Liver (tissue), 9 donors: ENCODE results near the gene DGKB. TPM values are rescaled to one million over a fixed set of nuclear protein-coding genes. Genes with fewer than 3 reads are reported as not detected.

Experiments
- DNase-seq: peaks from one replicate; pipeline ENCODE4 v3.0.0-alpha.2; 2017; ENCODE audit warnings: low spot score
- H3K27ac ChIP-seq, 2 donors: one replicate each; pipeline ENCODE4 v1.7.0; 2013; ENCODE audit warnings: inconsistent platforms in 2 of 2, low read length in 2 of 2, control low read depth in 1 of 2, low read depth in 1 of 2, mild to moderate bottlenecking in 1 of 2
- H3K27me3 ChIP-seq, 4 donors: one replicate each; pipeline versions ENCODE4 v1.6.1 to v1.7.0; 2013; ENCODE audit warnings: low read length in 3 of 4, inconsistent platforms in 1 of 4, mild to moderate bottlenecking in 1 of 4, moderate library complexity in 1 of 4; ENCODE audit not compliant: control insufficient read depth in 4 of 4, insufficient read depth in 4 of 4
- H3K36me3 ChIP-seq, 4 donors: one replicate each; pipeline versions ENCODE4 v1.6.1 to v1.7.0; 2013; ENCODE audit warnings: low read length in 3 of 4, mild to moderate bottlenecking in 3 of 4, low read depth in 1 of 4, moderate library complexity in 1 of 4; ENCODE audit not compliant: control insufficient read depth in 4 of 4, insufficient read depth in 3 of 4
- H3K4me1 ChIP-seq, 4 donors: one replicate each; pipeline versions ENCODE4 v1.6.1 to v1.7.0; 2013; ENCODE audit warnings: low read length in 3 of 4, mild to moderate bottlenecking in 3 of 4, moderate library complexity in 1 of 4; ENCODE audit not compliant: control insufficient read depth in 4 of 4, insufficient read depth in 4 of 4
- H3K4me3 ChIP-seq, 3 donors: one replicate each; pipeline versions ENCODE4 v1.6.1 to v1.7.0; 2013; ENCODE audit warnings: low read length in 3 of 3, control low read depth in 1 of 3, low read depth in 1 of 3, mild to moderate bottlenecking in 1 of 3
- H3K9ac ChIP-seq, 2 donors: one replicate each; pipeline ENCODE4 v1.7.0; 2013; ENCODE audit warnings: low read length in 2 of 2, mild to moderate bottlenecking in 2 of 2, moderate library complexity in 2 of 2, control low read depth in 1 of 2, low read depth in 1 of 2
- H3K9me3 ChIP-seq, 4 donors: one replicate each; pipeline versions ENCODE4 v1.6.1 to v1.7.0; 2013; ENCODE audit warnings: low read length in 3 of 4; ENCODE audit not compliant: control insufficient read depth in 4 of 4
- CTCF ChIP-seq: fragments of 150-350 bp; IDR thresholded peaks from 2 replicates; pipeline ENCODE4 v1.5.1; 2017; ENCODE audit warnings: improper control_type of control experiment, low read depth, low read length; ENCODE audit not compliant: missing input control
- EGR1 ChIP-seq, 2 donors: IDR thresholded peaks; 2 replicates each; pipeline ENCODE4 v1.6.1; 2016 to 2018; ENCODE audit warnings: antibody characterized with exemption in 2 of 2, low read depth in 2 of 2
- FOXA1 ChIP-seq: IDR thresholded peaks from 2 replicates; pipeline ENCODE4 v1.6.1; 2016; ENCODE audit warnings: antibody characterized with exemption
- FOXA2 ChIP-seq: IDR thresholded peaks from 2 replicates; pipeline ENCODE4 v1.6.1; 2016; ENCODE audit warnings: antibody characterized with exemption
- GABPA ChIP-seq, 2 donors: IDR thresholded peaks in 1 of 2; conservative IDR thresholded peaks in 1 of 2; 2 replicates each; pipeline ENCODE4 v1.6.1; 2016; ENCODE audit warnings: antibody characterized with exemption in 2 of 2, mild to moderate bottlenecking in 1 of 2, moderate library complexity in 1 of 2
- HNF4A ChIP-seq, 2 donors: conservative IDR thresholded peaks; 2 replicates each; pipeline ENCODE4 v1.6.1; 2016; ENCODE audit warnings: antibody characterized with exemption in 2 of 2, mild to moderate bottlenecking in 2 of 2
- JUND ChIP-seq, 2 donors: IDR thresholded peaks; 2 replicates each; pipeline ENCODE4 v1.6.1; 2016; ENCODE audit warnings: antibody characterized with exemption in 2 of 2
- MAX ChIP-seq: IDR thresholded peaks from 2 replicates; pipeline ENCODE4 v1.6.1; 2016; ENCODE audit warnings: antibody characterized with exemption
- NR2F2 ChIP-seq: IDR thresholded peaks from 2 replicates; pipeline ENCODE4 v1.6.1; 2016; ENCODE audit warnings: antibody characterized with exemption
- RAD21 ChIP-seq, 2 donors: IDR thresholded peaks; 2 replicates each; pipeline ENCODE4 v1.6.1; 2016; ENCODE audit warnings: antibody characterized with exemption in 2 of 2, mild to moderate bottlenecking in 2 of 2
- REST ChIP-seq: IDR thresholded peaks from 2 replicates; pipeline ENCODE4 v1.6.1; 2016; ENCODE audit warnings: antibody characterized with exemption, mild to moderate bottlenecking
- RXRA ChIP-seq, 2 donors: IDR thresholded peaks; 2 replicates each; pipeline ENCODE4 v1.6.1; 2017 to 2018; ENCODE audit warnings: antibody characterized with exemption in 2 of 2, mild to moderate bottlenecking in 1 of 2
- SP1 ChIP-seq: IDR thresholded peaks from 2 replicates; pipeline ENCODE4 v1.6.1; 2018; ENCODE audit warnings: antibody characterized with exemption, mild to moderate bottlenecking
- TAF1 ChIP-seq: conservative IDR thresholded peaks from 2 replicates; pipeline ENCODE4 v1.6.1; 2016; ENCODE audit warnings: antibody characterized with exemption, mild to moderate bottlenecking
- YY1 ChIP-seq: IDR thresholded peaks from 2 replicates; pipeline ENCODE4 v1.6.1; 2016; ENCODE audit warnings: antibody characterized with exemption, mild to moderate bottlenecking
- ZBTB33 ChIP-seq: IDR thresholded peaks from 2 replicates; pipeline ENCODE4 v1.6.1; 2016; ENCODE audit warnings: antibody characterized with exemption
- WGBS: extraction: QIAGEN DNeasy Blood & Tissue Kit; methylation state at CpG from one replicate; pipeline ENCODE4 v1.1.7; 2013; 5-methylcytosine and 5-hydroxymethylcytosine counted together
- polyA plus RNA-seq, 2 donors: library from polyadenylated mRNA; stranded (reverse) in 1 of 2; unstranded in 1 of 2; fragments of 200-250 nt in 1 of 2; fragments of >200 nt in 1 of 2; fragmentation: Nextera tagmentation in 1 of 2; extraction: Ambion mirVana in 1 of 2; gene quantifications; one replicate each; pipeline versions ENCODE4 v1.2.1 to v1.2.3, GENCODE V29; 2013 to 2015
- total RNA-seq, 2 donors: library from RNA; depleted of rRNA; stranded (reverse); fragments of >200 nt; gene quantifications; one replicate each; pipeline ENCODE4 v1.2.3, GENCODE V29; 2014
- TF ChIP-seq, protein P1 (sequence below): IDR thresholded peaks from 2 replicates; pipeline ENCODE4 v1.6.1; 2016; ENCODE audit warnings: antibody characterized with exemption
- donor health status: healthy.
- donor health status: healthy.
- donor health status: healthy.
- donor health status: healthy.
- donor health status: healthy.

The DGKB gene
- total and polyA plus RNA-seq, 4 donors = 0.09 to 0.42 TPM; not detected in 2

DNA sequence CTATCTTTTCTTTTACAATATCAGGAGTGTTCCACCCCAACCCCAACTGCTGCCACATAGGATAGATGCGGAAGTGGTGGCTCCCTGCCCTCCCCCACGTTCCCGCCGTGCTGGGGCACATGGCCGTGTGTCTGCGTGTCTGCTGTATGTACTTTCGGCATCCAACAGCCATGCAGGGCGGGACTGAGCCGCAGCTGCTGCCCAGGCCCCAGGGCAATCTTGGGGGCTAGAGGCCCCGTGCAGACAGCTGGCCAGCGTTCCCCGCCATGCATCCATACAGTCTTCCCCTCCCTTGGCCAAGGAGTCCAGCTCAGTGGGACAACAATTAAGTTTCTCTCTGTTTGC, 162.7 kb downstream of the DGKB start:
- H3K27ac ChIP-seq = no peak overlapping the region
- WGBS = 93% methylated on average over 12 of the region's 12 CpGs
- H3K27me3 ChIP-seq = no peaks in the 10 kb centered on the region
- H3K4me1 ChIP-seq = no peaks in the 10 kb centered on the region
- no peak for DNase-seq
- H3K9ac ChIP-seq = no peak overlapping the region
- peaks cover 2 to 13% (median 7%) of the 10 kb centered on the region in 4 donors for H3K9me3 ChIP-seq
- TF ChIP-seq YY1 = no peak
- H3K36me3 ChIP-seq = no peaks in the 10 kb centered on the region
- no peak overlapping the region for H3K4me3 ChIP-seq

GRCh38 chr7:14739168-14739840, 163.2 kb downstream of the DGKB start:
- Histone ChIP-seq H3K9me3 (peaks cover 2 to 13% (median 6%) of the 10 kb centered on the region in 4 donors), H3K4me1 (no peaks in the 10 kb centered on the region), H3K9ac (no peak overlapping the region), H3K27ac (no peak overlapping the region), H3K4me3 (no peak overlapping the region), H3K27me3 (no peaks in the 10 kb centered on the region), H3K36me3 (no peaks in the 10 kb centered on the region)
- TF ChIP-seq MAX (no peak), GABPA (IDR thresholded peaks at IDR 0.05 in 1 of 2, conservative IDR thresholded peaks at IDR 0.05 in 1 of 2) (no peak), RXRA (IDR thresholded peaks at IDR 0.05) (no peak), FOXA2 (no peak), EGR1 (IDR thresholded peaks at IDR 0.05; ENCODE audit: low read depth in 2 of 2) (no peak), JUND (IDR thresholded peaks at IDR 0.05) (no peak), CTCF (no peak), TAF1 (no peak), HNF4A (conservative IDR thresholded peaks at IDR 0.05) (no peak)
- 85% methylated on average over 9 of the region's 9 CpGs for WGBS
- no peak for DNase-seq

- H3K36me3 ChIP-seq = no peaks in the 10 kb centered on the region
- peaks cover 2 to 9% (median 5%) of the 10 kb centered on the region in 4 donors for H3K9me3 ChIP-seq
- 31% methylated on average over 1 of the region's 1 CpG for WGBS
Observed at GRCh38 chr7:14738086-14738485, 164.5 kb downstream of the DGKB start.

More at GRCh38 chr7:14738086-14738485, 164.5 kb downstream of the DGKB start:
- no peaks in the 10 kb centered on the region for H3K27me3 ChIP-seq
- no peak overlapping the region for H3K27ac ChIP-seq
- H3K9ac ChIP-seq = no peak overlapping the region
- DNase-seq = no peak
- no peak for TF ChIP-seq SP1
- no peak for TF ChIP-seq RAD21 (IDR thresholded peaks at IDR 0.05)
- TF ChIP-seq ZBTB33 = no peak
- no peak for TF ChIP-seq HNF4A (conservative IDR thresholded peaks at IDR 0.05)
- TF ChIP-seq JUND (IDR thresholded peaks at IDR 0.05) = no peak
- no peak for TF ChIP-seq FOXA1
- TF ChIP-seq MAX = no peak
- TF ChIP-seq, protein P1, sequence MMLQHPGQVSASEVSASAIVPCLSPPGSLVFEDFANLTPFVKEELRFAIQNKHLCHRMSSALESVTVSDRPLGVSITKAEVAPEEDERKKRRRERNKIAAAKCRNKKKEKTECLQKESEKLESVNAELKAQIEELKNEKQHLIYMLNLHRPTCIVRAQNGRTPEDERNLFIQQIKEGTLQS = no peak
- no peak for TF ChIP-seq CTCF
- no peak for TF ChIP-seq FOXA2
- TF ChIP-seq REST = no peak
- TF ChIP-seq NR2F2 = no peak
- TF ChIP-seq RXRA (IDR thresholded peaks at IDR 0.05) = no peak
- TF ChIP-seq GABPA (IDR thresholded peaks at IDR 0.05 in 1 of 2, conservative IDR thresholded peaks at IDR 0.05 in 1 of 2) = no peak
- H3K4me3 ChIP-seq = no peak overlapping the region
- H3K4me1 ChIP-seq = no peaks in the 10 kb centered on the region
